Smooth muscle cell (in vitro differentiated cells): ENCODE measurements around the gene MTURN. TPM values are rescaled to one million over a fixed set of nuclear protein-coding genes. Genes with fewer than 3 reads are reported as not detected.

Source experiments
- DNase-seq: peaks from one replicate; lab custom pipeline; 2025; ENCODE audit not compliant: unreplicated experiment; lab: John Stamatoyannopoulos, UW
- H2AFZ ChIP-seq: fragments of 200-600 bp; sonication (generic); 2 replicates; pipeline ENCODE4 v1.6.0; 2016; ENCODE audit warnings: antibody characterized with exemption, low read depth, mild to moderate bottlenecking
- H3F3A ChIP-seq: fragments of 200-600 bp; sonication (generic); 2 replicates; pipeline ENCODE4 v1.6.0; 2017; ENCODE audit warnings: antibody characterized with exemption, low read depth
- H3K27ac ChIP-seq: fragments of 200-600 bp; sonication (generic); 2 replicates; pipeline ENCODE4 v1.5.1; 2016; ENCODE audit warnings: low read depth, mild to moderate bottlenecking
- H3K27me3 ChIP-seq: fragments of 200-600 bp; sonication (generic); 2 replicates; pipeline ENCODE4 v1.6.1; 2016; ENCODE audit warnings: low read depth, mild to moderate bottlenecking
- H3K36me3 ChIP-seq: fragments of 200-600 bp; sonication (generic); 2 replicates; pipeline ENCODE4 v1.5.1; 2016; ENCODE audit warnings: low read depth
- H3K4me1 ChIP-seq: fragments of 200-600 bp; sonication (generic); 2 replicates; pipeline ENCODE4 v1.5.1; 2016; ENCODE audit warnings: low read depth
- H3K4me2 ChIP-seq: fragments of 200-600 bp; sonication (generic); 2 replicates; pipeline ENCODE4 v1.6.0; 2016; ENCODE audit warnings: mild to moderate bottlenecking
- H3K4me3 ChIP-seq: fragments of 200-600 bp; sonication (generic); 2 replicates; pipeline ENCODE4 v1.5.1; 2016; ENCODE audit warnings: mild to moderate bottlenecking
- H3K79me2 ChIP-seq: fragments of 200-600 bp; sonication (generic); 2 replicates; pipeline ENCODE4 v1.6.0; 2016; ENCODE audit warnings: low read depth, mild to moderate bottlenecking
- H3K9ac ChIP-seq: fragments of 200-600 bp; sonication (generic); 2 replicates; pipeline ENCODE4 v1.6.0; 2016; ENCODE audit warnings: low read depth
- H3K9me3 ChIP-seq: fragments of 200-600 bp; sonication (generic); replicated peaks from 2 replicates; pipeline ENCODE4 v1.5.1; 2016; ENCODE audit warnings: low read depth
- H4K20me1 ChIP-seq: fragments of 200-600 bp; sonication (generic); 2 replicates; pipeline ENCODE4 v1.6.0; 2016; ENCODE audit warnings: low read depth
- WGBS: methylation state at CpG from one replicate; pipeline ENCODE4 v1.1.7; 2016; ENCODE audit warnings: low lambda C conversion rate; 5-methylcytosine and 5-hydroxymethylcytosine counted together
- polyA plus RNA-seq: library from polyadenylated mRNA; unstranded; fragments of >200 nt; fragmentation: Nextera tagmentation; extraction: Ambion mirVana; gene quantifications from 2 replicates; pipeline ENCODE4 v1.2.1, GENCODE V29; 2016
- total RNA-seq: library from RNA; depleted of rRNA; stranded (reverse); fragments of >200 nt; gene quantifications from 2 replicates; pipeline ENCODE4 v1.2.3, GENCODE V29; 2014
- TF ChIP-seq, protein P1 (sequence below): fragments of 200-600 bp; sonication (generic); IDR thresholded peaks from 2 replicates; pipeline ENCODE4 v1.5.1; 2017; ENCODE audit warnings: borderline replicate concordance, mild to moderate bottlenecking, antibody characterized with exemption; ENCODE audit not compliant: insufficient read depth, poor library complexity, severe bottlenecking

The MTURN gene
- total and polyA plus RNA-seq, 2 experiments from 2014 or later, result 3.1 to 3.9 TPM

- no peaks in the 10 kb centered on the region for H3K9me3 ChIP-seq
- 10% methylated on average over 27 of the region's 36 CpGs for WGBS
- H3F3A ChIP-seq, result no peaks in the 10 kb centered on the region
- H3K9ac ChIP-seq, result no peak overlapping the region
- no peak for DNase-seq
- H2AFZ ChIP-seq, result peak overlapping the region; percentile 38
- peak overlapping the region; percentile 85 for H3K4me2 ChIP-seq
- no peaks in the 10 kb centered on the region for H4K20me1 ChIP-seq
- H3K4me3 ChIP-seq, result peak overlapping the region; percentile 82
- no peaks in the 10 kb centered on the region for H3K79me2 ChIP-seq
- H3K27me3 ChIP-seq, result peaks cover 6% of the 10 kb centered on the region
- H3K27ac ChIP-seq, result no peak overlapping the region
- no peaks in the 10 kb centered on the region for H3K4me1 ChIP-seq
- no peaks in the 10 kb centered on the region for H3K36me3 ChIP-seq
- TF ChIP-seq, protein P1, sequence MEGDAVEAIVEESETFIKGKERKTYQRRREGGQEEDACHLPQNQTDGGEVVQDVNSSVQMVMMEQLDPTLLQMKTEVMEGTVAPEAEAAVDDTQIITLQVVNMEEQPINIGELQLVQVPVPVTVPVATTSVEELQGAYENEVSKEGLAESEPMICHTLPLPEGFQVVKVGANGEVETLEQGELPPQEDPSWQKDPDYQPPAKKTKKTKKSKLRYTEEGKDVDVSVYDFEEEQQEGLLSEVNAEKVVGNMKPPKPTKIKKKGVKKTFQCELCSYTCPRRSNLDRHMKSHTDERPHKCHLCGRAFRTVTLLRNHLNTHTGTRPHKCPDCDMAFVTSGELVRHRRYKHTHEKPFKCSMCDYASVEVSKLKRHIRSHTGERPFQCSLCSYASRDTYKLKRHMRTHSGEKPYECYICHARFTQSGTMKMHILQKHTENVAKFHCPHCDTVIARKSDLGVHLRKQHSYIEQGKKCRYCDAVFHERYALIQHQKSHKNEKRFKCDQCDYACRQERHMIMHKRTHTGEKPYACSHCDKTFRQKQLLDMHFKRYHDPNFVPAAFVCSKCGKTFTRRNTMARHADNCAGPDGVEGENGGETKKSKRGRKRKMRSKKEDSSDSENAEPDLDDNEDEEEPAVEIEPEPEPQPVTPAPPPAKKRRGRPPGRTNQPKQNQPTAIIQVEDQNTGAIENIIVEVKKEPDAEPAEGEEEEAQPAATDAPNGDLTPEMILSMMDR, result no peak
Observed at GRCh38 chr7:30136117-30136731, 1.4 kb downstream of the MTURN start.

DNA sequence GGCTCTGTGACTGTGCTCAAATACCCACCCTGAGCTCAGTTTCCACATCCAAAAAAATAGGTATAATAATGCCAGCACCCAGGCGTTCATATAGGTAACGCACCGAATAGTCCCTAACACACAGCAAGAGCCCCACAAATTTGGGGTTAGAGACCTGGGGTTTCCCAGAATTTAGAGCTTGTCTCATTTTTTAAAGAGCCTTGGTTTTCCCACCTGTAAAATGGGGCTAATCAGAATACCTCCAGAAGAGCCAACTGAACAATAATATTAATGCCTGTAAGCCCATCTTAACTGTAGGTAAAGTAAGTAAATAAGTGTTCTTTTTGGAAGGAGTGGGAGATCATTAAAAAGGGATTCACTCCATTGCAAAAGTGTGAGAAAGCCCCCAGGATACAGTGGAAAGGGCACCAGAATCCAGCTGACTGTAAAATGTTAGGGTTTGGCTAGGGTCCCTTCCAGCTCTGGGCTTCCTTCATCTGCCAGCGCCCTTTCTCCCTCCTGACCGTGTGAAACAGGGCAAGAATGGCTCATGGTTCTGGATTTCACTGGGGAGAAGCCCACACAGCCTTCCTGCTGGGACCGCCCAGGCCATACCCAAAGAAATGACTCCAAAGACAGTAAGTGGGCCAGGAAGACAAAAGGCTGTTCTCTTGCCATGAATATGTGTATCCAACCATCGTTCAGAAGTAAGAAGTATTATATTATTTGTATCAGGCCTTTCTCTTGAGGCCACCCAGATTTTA, 2.1 kb downstream of the MTURN start:
- Histone ChIP-seq H3K27me3 (peaks cover 6% of the 10 kb centered on the region), H3K4me1 (no peaks in the 10 kb centered on the region), H3K36me3 (no peaks in the 10 kb centered on the region), H3K27ac (no peak overlapping the region), H4K20me1 (no peaks in the 10 kb centered on the region), H3K9ac (no peak overlapping the region), H3K4me2 (peak overlapping the region; percentile 85), H3F3A (no peaks in the 10 kb centered on the region), H2AFZ (no peak overlapping the region), H3K4me3 (no peak overlapping the region), H3K79me2 (no peaks in the 10 kb centered on the region), H3K9me3 (no peaks in the 10 kb centered on the region)
- WGBS, result 89% methylated on average over 7 of the region's 7 CpGs
- no peak for DNase-seq
- TF ChIP-seq, protein P1, result no peak

- TF ChIP-seq, protein P1, result no peak
- H3F3A ChIP-seq, result no peaks in the 10 kb centered on the region
- no peaks in the 10 kb centered on the region for H4K20me1 ChIP-seq
- no peaks in the 10 kb centered on the region for H3K9me3 ChIP-seq
- H3K27me3 ChIP-seq, result peaks cover 6% of the 10 kb centered on the region
- H3K9ac ChIP-seq, result no peak overlapping the region
- H3K4me1 ChIP-seq, result no peaks in the 10 kb centered on the region
- no peak overlapping the region for H3K27ac ChIP-seq
- no peaks in the 10 kb centered on the region for H3K79me2 ChIP-seq
- no peak overlapping the region for H3K4me2 ChIP-seq
- H3K4me3 ChIP-seq, result no peak overlapping the region
- no peak for DNase-seq
- no peak overlapping the region for H2AFZ ChIP-seq
- no peaks in the 10 kb centered on the region for H3K36me3 ChIP-seq
- WGBS, result 89% methylated on average over 4 of the region's 4 CpGs
Observed at GRCh38 chr7:30139836-30140384, 5.1 kb downstream of the MTURN start.
